Thyroid gland (tissue), 4 donors: ENCODE results near the gene BMERB1. TPM values are rescaled to one million over a fixed set of nuclear protein-coding genes. Genes with fewer than 3 reads are reported as not detected.
"Not testable (repeated sequence)": the region's sequence is repeated elsewhere in the genome, so short reads cannot be mapped to it uniquely, and the experiment has no call there.

Experiments used
- DNase-seq, 2 donors: peaks; one replicate each; pipeline ENCODE4 v3.0.0-alpha.2; 2019
- H3K27ac ChIP-seq, 3 donors: fragments of 200-600 bp; sonication (generic); 1 replicate in 2 of 3; 2 replicates in 1 of 3; pipeline ENCODE4 v1.5.1; 2016 to 2019; ENCODE audit warnings: mild to moderate bottlenecking in 1 of 3, moderate library complexity in 1 of 3
- H3K27me3 ChIP-seq: fragments of 200-600 bp; sonication (generic); one replicate; pipeline ENCODE4 v1.5.1; 2019
- H3K36me3 ChIP-seq, 2 donors: fragments of 200-600 bp; sonication (generic); one replicate each; pipeline ENCODE4 v1.5.1; 2016 to 2019
- H3K4me1 ChIP-seq, 2 donors: fragments of 200-600 bp; sonication (generic); one replicate each; pipeline ENCODE4 v1.5.1; 2017 to 2019
- H3K4me3 ChIP-seq, 3 donors: fragments of 200-600 bp; sonication (generic); replicated peaks in 1 of 3; 1 replicate in 2 of 3; 2 replicates in 1 of 3; pipeline ENCODE4 v1.5.1; 2016; ENCODE audit warnings: mild to moderate bottlenecking in 1 of 3
- H3K9me3 ChIP-seq: fragments of 200-600 bp; sonication (generic); one replicate; pipeline ENCODE4 v1.5.1; 2017
- POLR2A ChIP-seq, 2 donors: fragments of 450-650 bp; IDR thresholded peaks; one replicate each; pipeline ENCODE4 v1.6.1; 2017; ENCODE audit warnings: antibody characterized with exemption in 2 of 2, mild to moderate bottlenecking in 2 of 2, moderate library complexity in 1 of 2
- WGBS, 2 donors: methylation state at CpG; one replicate each; pipeline ENCODE4 v1.1.5; 2017; 5-methylcytosine and 5-hydroxymethylcytosine counted together
- intact Hi-C: fragments of 100-400 bp; cut with DNase I; formaldehyde crosslinking; loops from one replicate; pipeline ENCODE4 v1.15.1; 2023
- total RNA-seq, 4 donors: library from RNA; depleted of rRNA; stranded (reverse); fragments of >200 nt; gene quantifications; one replicate each; pipeline ENCODE4 v1.2.3, GENCODE V29; 2016
- TF ChIP-seq, protein P1 (sequence below), 6 experiments: fragments of 200-600 bp in 3 of 6; fragments of 450-650 bp in 3 of 6; sonication (generic) in 3 of 6; IDR thresholded peaks; one replicate each; pipeline ENCODE4 v1.5.1; 2016 to 2019; ENCODE audit warnings: antibody characterized with exemption in 6 of 6, mild to moderate bottlenecking in 2 of 6, inconsistent platforms in 1 of 6, moderate library complexity in 1 of 6

The BMERB1 gene
- total RNA-seq, 4 donors from 2014 or later = 13.7 to 31.0 (median 23.0) TPM

DNA sequence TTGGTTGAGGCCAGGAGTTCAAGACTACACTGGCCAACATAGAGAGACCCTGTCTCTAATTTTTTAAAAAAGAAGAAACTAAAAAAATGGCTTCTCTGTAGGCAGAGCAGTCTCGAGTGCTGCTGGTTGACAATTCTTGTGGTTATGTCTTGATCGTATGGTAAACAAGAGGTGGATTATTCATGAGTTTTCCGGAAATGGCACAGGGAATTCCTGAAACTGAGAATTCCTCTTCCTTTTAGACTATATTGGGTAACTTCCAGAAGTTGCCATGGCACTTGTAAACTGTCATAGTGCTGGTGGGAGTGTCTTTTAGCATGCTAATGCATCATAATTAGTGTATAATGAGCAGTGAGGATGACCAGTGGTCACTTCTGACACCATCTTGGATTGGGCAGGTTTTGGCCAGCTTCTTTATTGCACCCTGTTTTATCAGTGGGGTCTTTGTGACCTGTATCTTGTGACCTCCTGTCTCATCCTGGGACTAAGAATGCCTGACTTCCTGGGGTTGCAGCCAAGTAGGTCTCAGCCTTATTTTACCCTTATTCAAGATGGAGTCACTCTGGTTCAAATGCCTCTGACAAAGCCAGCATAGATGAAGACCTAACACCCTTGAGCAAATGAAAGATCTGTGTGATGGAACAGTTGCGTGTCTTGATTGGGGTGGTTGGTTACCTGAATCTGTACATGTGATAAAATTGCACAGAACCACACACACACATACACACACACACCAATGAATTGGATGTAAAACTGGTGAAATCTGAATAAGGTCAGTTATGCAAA lies 30.2 kb downstream of the BMERB1 start:
- intact Hi-C loops = no loop called here
- DNase-seq = no peak
- no peaks in the 10 kb centered on the region for H3K9me3 ChIP-seq
- no peaks in the 10 kb centered on the region for H3K36me3 ChIP-seq
- TF ChIP-seq, protein P1, sequence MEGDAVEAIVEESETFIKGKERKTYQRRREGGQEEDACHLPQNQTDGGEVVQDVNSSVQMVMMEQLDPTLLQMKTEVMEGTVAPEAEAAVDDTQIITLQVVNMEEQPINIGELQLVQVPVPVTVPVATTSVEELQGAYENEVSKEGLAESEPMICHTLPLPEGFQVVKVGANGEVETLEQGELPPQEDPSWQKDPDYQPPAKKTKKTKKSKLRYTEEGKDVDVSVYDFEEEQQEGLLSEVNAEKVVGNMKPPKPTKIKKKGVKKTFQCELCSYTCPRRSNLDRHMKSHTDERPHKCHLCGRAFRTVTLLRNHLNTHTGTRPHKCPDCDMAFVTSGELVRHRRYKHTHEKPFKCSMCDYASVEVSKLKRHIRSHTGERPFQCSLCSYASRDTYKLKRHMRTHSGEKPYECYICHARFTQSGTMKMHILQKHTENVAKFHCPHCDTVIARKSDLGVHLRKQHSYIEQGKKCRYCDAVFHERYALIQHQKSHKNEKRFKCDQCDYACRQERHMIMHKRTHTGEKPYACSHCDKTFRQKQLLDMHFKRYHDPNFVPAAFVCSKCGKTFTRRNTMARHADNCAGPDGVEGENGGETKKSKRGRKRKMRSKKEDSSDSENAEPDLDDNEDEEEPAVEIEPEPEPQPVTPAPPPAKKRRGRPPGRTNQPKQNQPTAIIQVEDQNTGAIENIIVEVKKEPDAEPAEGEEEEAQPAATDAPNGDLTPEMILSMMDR (IDR thresholded peaks at IDR 0.05) = no peak
- TF ChIP-seq POLR2A (IDR thresholded peaks at IDR 0.05) = no peak
- H3K4me1 ChIP-seq = no peaks in the 10 kb centered on the region
- no peaks in the 10 kb centered on the region for H3K27me3 ChIP-seq
- 67 to 73% methylated on average over 4 of the region's 4 CpGs for WGBS, 2 donors
- no peak overlapping the region for H3K4me3 ChIP-seq
- H3K27ac ChIP-seq = no peak overlapping the region

DNA sequence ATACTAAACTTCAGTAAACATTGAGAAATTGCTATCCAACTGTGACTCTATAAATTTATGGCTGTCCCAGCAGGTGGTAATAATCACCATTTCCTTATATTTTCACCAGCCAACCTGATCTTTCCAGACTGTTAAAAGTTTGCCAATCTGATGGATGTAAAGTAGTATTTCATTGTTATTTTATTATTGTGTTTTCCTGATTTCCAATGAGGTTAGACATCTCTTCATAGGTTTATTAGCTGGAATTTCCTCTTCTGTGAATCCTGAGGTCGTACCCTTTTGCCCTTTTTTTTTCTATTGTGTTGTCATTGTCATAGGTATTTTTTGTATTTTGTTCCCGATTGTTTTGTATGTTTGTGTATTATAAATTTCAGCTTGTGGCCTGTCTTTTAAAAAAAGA lies 31.7 kb downstream of the BMERB1 start:
- H3K4me3 ChIP-seq = no peak overlapping the region
- no peaks in the 10 kb centered on the region for H3K9me3 ChIP-seq
- H3K36me3 ChIP-seq = no peaks in the 10 kb centered on the region
- H3K4me1 ChIP-seq = no peaks in the 10 kb centered on the region
- intact Hi-C loops = no loop called here
- TF ChIP-seq POLR2A (IDR thresholded peaks at IDR 0.05) = no peak
- TF ChIP-seq, protein P1 (IDR thresholded peaks at IDR 0.05) = no peak
- DNase-seq = no peak
- H3K27ac ChIP-seq = no peak overlapping the region
- 86 to 87% methylated on average over 2 of the region's 2 CpGs for WGBS, 2 donors
- H3K27me3 ChIP-seq = no peaks in the 10 kb centered on the region

DNA sequence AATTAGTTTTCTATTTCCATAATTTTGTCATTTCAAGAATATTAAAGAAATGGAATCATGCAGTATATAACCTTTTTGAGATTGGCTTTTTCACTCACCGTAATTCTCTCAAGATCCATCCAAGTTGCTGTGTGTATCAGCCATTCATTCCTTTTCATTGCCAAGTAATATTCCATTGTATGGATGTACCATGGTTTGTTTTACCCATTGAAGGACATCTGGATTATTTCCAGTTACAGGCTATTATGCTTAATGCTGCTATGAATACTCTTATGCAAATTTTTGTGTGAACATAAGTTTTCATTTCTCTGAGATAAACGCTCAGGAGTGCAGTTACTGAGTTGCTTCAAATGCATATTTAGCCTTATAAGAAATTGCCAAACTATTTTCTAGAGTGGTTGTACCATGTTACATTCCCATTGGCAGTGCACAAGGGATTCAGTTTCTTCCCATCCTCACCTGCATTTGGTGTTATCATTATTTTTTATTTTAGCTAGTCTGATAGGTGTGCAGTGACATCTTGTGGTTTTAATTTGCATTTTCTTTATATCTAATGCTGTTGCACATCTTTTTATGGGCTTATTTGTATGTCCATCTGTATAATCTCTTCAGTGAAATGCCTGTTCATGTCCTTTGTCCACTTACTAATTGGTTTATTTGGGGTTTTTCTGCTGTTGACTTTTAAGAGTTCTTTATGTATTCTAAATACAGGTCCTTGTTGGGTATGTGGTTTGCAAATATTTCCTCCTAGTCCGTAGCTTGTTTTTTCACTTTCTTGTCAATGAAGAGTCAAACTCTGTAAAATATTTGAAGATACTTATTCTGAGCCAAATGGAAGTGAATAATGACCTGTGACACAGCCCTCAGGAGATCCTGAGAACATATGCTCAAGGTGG lies 32.7 kb downstream of the BMERB1 start:
- no peak for DNase-seq
- intact Hi-C loops = no loop called here
- H3K4me3 ChIP-seq = no peak overlapping the region
- no peaks in the 10 kb centered on the region for H3K36me3 ChIP-seq
- H3K9me3 ChIP-seq = no peaks in the 10 kb centered on the region
- TF ChIP-seq POLR2A (IDR thresholded peaks at IDR 0.05) = no peak
- TF ChIP-seq, protein P1 (IDR thresholded peaks at IDR 0.05) = peak in 3 of 6 experiments; percentile 18 to 38 (median 24)
- H3K27me3 ChIP-seq = no peaks in the 10 kb centered on the region
- H3K27ac ChIP-seq = no peak overlapping the region
- WGBS, 2 donors = 66 to 67% methylated on average over 3 of the region's 3 CpGs
- no peaks in the 10 kb centered on the region for H3K4me1 ChIP-seq

DNA sequence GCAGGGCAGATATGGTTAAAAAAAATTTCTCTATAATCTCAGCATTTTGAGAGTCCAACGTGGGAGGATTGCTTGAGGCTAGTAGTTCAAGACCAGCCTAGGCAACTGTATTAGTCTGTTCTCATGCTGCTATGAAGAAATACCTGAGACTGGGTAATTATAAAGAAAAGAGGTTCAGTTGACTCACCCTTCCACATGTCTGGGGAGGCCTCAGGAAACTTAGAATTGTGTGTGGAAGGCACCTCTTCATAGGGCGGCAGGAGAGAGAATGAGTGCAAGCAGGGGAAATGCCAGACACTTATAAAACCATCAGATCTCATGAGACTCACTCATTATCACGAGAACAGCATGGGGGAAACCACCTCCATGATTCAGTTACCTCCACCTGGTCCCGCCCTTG lies 42.6 kb downstream of the BMERB1 start:
- H3K36me3 ChIP-seq, H3K9me3 ChIP-seq, intact Hi-C loops, H3K27ac ChIP-seq, DNase-seq, H3K4me1 ChIP-seq, H3K27me3 ChIP-seq, H3K4me3 ChIP-seq: not testable (repeated sequence)
- 83% methylated on average over 4 of the region's 4 CpGs for WGBS, 2 donors

DNA sequence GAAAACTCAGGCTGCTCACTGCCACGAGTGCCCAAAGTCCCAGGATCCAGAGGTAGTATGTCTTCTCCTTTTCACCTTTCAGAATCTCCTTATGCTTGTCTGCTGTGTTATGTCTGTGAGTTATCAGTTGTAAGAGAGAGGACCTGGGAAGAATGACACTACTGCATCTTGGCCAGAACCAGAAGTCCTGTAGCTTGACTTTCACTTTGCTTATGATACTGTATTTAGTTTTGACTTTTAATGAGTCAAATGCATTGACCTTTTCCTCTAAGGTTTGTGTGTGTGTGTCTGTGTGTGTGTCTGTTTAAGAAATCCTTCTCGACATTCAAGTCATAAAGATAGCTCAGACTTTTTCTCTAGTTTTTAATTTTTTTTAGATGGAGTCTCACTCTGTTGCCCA lies 43.4 kb downstream of the BMERB1 start:
- Histone ChIP-seq H3K27ac (no peak overlapping the region), H3K9me3 (no peaks in the 10 kb centered on the region), H3K4me3 (no peak overlapping the region), H3K27me3 (no peaks in the 10 kb centered on the region), H3K36me3 (no peaks in the 10 kb centered on the region), H3K4me1 (peaks cover 0 to 6% of the 10 kb centered on the region in 2 donors)
- intact Hi-C loops = no loop called here
- TF ChIP-seq, protein P1 (IDR thresholded peaks at IDR 0.05) = no peak
- no peak for TF ChIP-seq POLR2A (IDR thresholded peaks at IDR 0.05)
- 71 to 76% methylated on average over 2 of the region's 2 CpGs for WGBS, 2 donors
- no peak for DNase-seq
